Measurements from ENCODE around the gene RASSF3.
A peak's percentile ranks its signal among the peaks of the same experiment; 100 is the strongest.

RASSF3 gene

GRCh38 chr12:64672925-64673409 lies 62.7 kb downstream of the RASSF3 start:
- H3K79me2 ChIP-seq (ENCODE audit: insufficient read depth, low read length), result peaks cover 76% of the 10 kb centered on the region
- H4K20me1 ChIP-seq (ENCODE audit: insufficient read depth, low read length, poor library complexity, severe bottlenecking), result no peaks in the 10 kb centered on the region
- peaks cover 8% of the 10 kb centered on the region for H3F3A ChIP-seq (ENCODE audit: low read depth)
- no peak for TF ChIP-seq EZH2phosphoT487 (IDR thresholded peaks at IDR 0.05; ENCODE audit: borderline replicate concordance)
- TF ChIP-seq, protein P1, sequence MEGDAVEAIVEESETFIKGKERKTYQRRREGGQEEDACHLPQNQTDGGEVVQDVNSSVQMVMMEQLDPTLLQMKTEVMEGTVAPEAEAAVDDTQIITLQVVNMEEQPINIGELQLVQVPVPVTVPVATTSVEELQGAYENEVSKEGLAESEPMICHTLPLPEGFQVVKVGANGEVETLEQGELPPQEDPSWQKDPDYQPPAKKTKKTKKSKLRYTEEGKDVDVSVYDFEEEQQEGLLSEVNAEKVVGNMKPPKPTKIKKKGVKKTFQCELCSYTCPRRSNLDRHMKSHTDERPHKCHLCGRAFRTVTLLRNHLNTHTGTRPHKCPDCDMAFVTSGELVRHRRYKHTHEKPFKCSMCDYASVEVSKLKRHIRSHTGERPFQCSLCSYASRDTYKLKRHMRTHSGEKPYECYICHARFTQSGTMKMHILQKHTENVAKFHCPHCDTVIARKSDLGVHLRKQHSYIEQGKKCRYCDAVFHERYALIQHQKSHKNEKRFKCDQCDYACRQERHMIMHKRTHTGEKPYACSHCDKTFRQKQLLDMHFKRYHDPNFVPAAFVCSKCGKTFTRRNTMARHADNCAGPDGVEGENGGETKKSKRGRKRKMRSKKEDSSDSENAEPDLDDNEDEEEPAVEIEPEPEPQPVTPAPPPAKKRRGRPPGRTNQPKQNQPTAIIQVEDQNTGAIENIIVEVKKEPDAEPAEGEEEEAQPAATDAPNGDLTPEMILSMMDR (conservative IDR thresholded peaks at IDR 0.05; ENCODE audit: low read length), result no peak
- H3K4me1 ChIP-seq (ENCODE audit: insufficient read depth, low read length, poor library complexity, severe bottlenecking), result peaks cover 63% of the 10 kb centered on the region
- no peaks in the 10 kb centered on the region for H3K9me3 ChIP-seq (ENCODE audit: insufficient read depth, low read depth, low read length)
- peak overlapping the region; percentile 5 for H3K4me3 ChIP-seq (ENCODE audit: low read length, poor library complexity, severe bottlenecking)
- H3K9me2 ChIP-seq (replicated peaks; ENCODE audit: low read depth, low read length), result no peaks in the 10 kb centered on the region
- H3K27me3 ChIP-seq (ENCODE audit: insufficient read depth, low read length, poor library complexity, severe bottlenecking), result no peaks in the 10 kb centered on the region
- H3K9ac ChIP-seq (ENCODE audit: low read depth, low read length, poor library complexity, severe bottlenecking), result peak overlapping the region; percentile 18
- no peaks in the 10 kb centered on the region for H3K36me3 ChIP-seq (ENCODE audit: insufficient read depth, low read length)
- H2AFZ ChIP-seq (ENCODE audit: low read length), result no peak overlapping the region
- peak overlapping the region; percentile 45 for H3K4me2 ChIP-seq (ENCODE audit: low read depth, low read length, poor library complexity, severe bottlenecking)

DNA sequence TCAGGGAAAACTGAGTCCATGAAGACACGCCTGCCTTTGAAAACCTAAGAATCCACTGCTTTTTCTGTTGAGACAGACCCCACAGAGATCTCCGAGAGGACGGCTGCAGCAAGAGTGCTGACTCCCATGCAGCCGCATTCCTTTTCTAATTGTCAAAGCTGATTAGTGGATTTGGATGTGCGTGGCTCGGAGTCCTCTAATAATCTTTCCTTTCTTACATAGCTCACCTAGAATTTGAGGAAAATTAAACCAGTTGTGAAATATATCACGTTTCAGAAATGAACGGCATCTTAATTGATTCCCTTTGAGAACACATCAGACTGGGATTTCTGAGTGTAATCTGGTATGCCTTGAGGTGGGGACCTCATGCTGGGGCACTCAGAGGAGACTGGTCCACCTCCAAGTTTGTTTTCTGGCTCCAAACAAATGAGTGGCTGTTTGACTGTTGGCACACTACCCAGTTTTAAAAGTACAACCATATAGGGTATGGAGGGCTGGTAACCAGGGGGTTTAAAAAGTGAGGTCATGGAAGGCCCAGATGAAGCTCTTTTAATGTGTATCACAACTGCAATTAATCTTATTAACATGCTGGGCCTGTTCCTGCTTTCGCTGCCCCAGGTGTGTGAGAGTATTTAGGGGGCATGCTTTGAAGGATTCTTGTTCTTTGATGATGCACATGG lies 63.3 kb downstream of the RASSF3 start:
- Histone ChIP-seq H3K27me3 (ENCODE audit: insufficient read depth, low read length, poor library complexity, severe bottlenecking) (no peaks in the 10 kb centered on the region), H3K9me3 (ENCODE audit: insufficient read depth, low read depth, low read length) (no peaks in the 10 kb centered on the region), H3K4me1 (ENCODE audit: insufficient read depth, low read length, poor library complexity, severe bottlenecking) (peaks cover 57% of the 10 kb centered on the region), H3K9me2 (replicated peaks; ENCODE audit: low read depth, low read length) (no peaks in the 10 kb centered on the region), H2AFZ (ENCODE audit: low read length) (no peak overlapping the region), H3F3A (ENCODE audit: low read depth) (peaks cover 8% of the 10 kb centered on the region), H3K4me3 (ENCODE audit: low read length, poor library complexity, severe bottlenecking) (peak overlapping the region; percentile 5), H3K79me2 (ENCODE audit: insufficient read depth, low read length) (peaks cover 76% of the 10 kb centered on the region), H3K36me3 (ENCODE audit: insufficient read depth, low read length) (no peaks in the 10 kb centered on the region), H4K20me1 (ENCODE audit: insufficient read depth, low read length, poor library complexity, severe bottlenecking) (no peaks in the 10 kb centered on the region), H3K4me2 (ENCODE audit: low read depth, low read length, poor library complexity, severe bottlenecking) (peak overlapping the region; percentile 42), H3K9ac (ENCODE audit: low read depth, low read length, poor library complexity, severe bottlenecking) (peak overlapping the region; percentile 18)
- TF ChIP-seq EZH2phosphoT487 (IDR thresholded peaks at IDR 0.05; ENCODE audit: borderline replicate concordance), result no peak
- TF ChIP-seq, protein P1 (conservative IDR thresholded peaks at IDR 0.05; ENCODE audit: low read length), result no peak

DNA sequence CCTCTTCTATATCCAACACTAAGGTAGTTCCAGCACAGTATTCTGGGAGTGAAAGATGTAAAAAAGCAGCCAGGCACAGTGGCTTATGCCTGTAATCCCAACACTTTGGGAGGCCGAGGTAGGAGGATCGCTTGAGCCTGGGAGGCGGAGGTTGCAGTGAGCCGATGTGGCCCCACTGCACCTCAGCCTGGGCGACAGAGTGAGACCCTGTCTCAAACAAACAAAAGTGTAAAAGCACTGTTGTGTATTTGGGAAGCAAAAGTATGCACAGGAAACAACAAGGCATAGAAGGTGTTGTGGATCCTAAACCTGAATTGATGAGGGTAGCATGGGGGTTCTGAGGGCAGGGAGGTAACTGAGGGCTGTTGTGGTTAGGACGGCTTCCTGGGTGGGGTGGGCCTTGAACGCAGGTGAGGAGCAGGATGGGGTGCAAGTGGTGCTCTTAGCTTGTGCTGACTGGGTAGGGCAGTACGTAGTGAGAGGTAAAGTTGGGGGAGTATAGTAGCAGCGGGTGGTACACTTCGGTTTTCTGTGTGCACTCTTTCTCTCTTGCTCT lies 64.2 kb downstream of the RASSF3 start:
- Histone ChIP-seq H3K79me2 (ENCODE audit: insufficient read depth, low read length) (peaks cover 83% of the 10 kb centered on the region), H3K9ac (ENCODE audit: low read depth, low read length, poor library complexity, severe bottlenecking) (no peak overlapping the region)

More for the DNA sequence above, 64.2 kb downstream of the RASSF3 start:
- Histone ChIP-seq H3K36me3 (ENCODE audit: insufficient read depth, low read length) (no peaks in the 10 kb centered on the region), H3K4me1 (ENCODE audit: insufficient read depth, low read length, poor library complexity, severe bottlenecking) (peaks cover 51% of the 10 kb centered on the region), H3F3A (ENCODE audit: low read depth) (peaks cover 8% of the 10 kb centered on the region), H4K20me1 (ENCODE audit: insufficient read depth, low read length, poor library complexity, severe bottlenecking) (no peaks in the 10 kb centered on the region), H3K4me3 (ENCODE audit: low read length, poor library complexity, severe bottlenecking) (no peak overlapping the region), H3K27me3 (ENCODE audit: insufficient read depth, low read length, poor library complexity, severe bottlenecking) (no peaks in the 10 kb centered on the region), H2AFZ (ENCODE audit: low read length) (no peak overlapping the region), H3K4me2 (ENCODE audit: low read depth, low read length, poor library complexity, severe bottlenecking) (peak overlapping the region; percentile 42), H3K9me3 (ENCODE audit: insufficient read depth, low read depth, low read length) (no peaks in the 10 kb centered on the region), H3K9me2 (replicated peaks; ENCODE audit: low read depth, low read length) (no peaks in the 10 kb centered on the region)
- TF ChIP-seq EZH2phosphoT487 (IDR thresholded peaks at IDR 0.05; ENCODE audit: borderline replicate concordance), result no peak
